HG03342 (cell line): Measurements from ENCODE around the gene SLAMF1.
"Not testable (repeated sequence)": the region's sequence is repeated elsewhere in the genome, so short reads cannot be mapped to it uniquely, and the experiment has no call there.

Experiments used
- ATAC-seq: cut with Tn5 transposase; IDR thresholded peaks from one replicate; pipeline ENCODE4 v1.9.1; 2021; ENCODE audit warnings: mild to moderate bottlenecking, moderate library complexity; ENCODE audit not compliant: unreplicated experiment

Gene SLAMF1

DNA sequence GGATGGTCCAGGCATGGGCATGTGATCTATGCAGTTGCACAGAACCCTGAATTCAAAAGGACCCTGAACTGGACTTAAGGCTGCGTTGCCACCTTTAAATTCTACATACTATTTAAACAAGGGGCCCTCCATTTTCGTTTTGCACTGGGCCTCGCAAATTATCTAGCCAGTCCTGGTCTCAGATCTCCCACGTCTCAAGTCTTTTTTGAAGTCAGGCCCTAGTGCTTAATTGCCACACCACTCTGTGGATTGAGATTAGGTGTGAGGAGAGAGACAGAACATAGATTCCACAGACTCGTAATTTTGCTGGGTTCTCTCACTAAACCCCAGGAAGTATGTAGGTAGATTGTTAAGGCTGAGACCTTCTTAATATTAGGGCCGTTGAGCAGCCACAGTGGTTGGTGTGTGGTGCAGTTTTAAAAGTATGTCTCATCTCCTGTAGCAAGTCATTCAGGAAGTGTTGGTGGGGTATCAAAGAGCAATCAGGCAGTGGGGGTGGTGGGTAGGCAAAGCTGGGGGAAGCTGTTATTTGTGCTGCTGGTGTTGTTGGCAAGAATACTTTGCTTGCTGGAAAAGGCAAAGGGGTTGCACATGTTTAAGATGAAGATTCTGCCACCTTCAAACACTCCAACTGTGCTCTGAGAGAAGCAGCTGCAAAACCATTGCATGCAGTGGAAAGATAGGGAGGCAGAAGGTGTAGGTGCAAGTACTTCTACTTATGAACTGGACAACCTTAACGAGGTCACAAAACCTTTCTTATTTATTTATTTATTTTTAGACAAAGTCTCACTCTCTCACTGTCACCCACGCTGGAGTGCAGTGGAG lies 78.8 kb downstream of the SLAMF1 start:
- ATAC-seq = no peak

DNA sequence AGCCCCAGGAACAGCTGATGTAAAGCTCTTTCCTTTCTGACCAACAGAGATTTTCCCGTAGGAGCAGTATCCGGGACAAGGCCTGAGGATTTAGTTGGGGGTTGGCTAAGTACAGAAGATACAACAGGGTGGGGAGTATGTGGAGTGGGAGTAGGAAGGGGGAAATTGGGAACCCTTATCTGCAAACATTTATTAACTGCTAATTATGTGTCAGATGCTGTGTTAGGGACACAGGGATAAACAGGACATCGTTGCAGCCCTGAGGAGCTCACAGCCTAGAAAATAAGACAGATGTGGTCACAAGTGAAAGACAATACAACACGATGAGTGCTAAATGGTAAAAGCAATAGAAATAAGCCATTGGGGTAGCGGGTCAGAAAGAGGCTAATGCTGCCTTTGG lies 79.5 kb downstream of the SLAMF1 start:
- ATAC-seq = no peak

DNA sequence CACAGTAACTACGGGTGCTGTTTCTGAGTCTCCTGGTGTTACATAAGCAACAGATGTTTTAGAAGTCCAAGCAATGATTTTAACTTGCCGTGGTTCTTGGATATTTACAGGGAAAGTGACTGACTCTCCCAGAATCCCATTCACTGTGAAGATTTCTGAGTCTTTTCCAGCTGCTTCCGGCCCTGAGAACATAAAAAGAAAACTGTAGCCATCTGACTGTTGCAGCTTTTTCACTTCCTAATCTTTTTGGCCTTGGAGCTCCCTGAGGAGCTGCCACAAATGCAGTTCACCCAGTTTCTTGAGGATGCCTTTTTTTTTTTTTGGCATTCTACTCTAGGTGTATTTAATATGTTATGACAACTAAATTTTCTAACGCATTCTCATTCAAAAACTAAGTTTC lies 81.3 kb downstream of the SLAMF1 start:
- ATAC-seq = no peak

DNA sequence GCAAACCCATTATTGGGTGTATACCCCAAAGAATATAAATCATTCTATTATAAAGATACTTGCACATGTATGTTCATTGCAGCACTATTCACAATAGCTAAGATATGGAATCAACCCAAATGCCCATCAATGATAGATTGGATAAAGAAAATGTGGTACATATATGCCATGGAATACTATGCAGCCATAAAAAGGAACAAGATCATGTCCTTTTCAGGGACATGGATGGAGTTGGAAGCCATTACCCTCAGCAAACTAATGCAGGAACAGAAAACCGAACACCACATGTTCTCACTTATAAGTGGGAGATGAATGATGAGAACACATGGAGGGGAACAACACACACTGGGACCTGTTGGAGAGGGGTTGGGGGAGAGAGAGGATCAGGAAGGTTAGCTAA lies 83.6 kb downstream of the SLAMF1 start:
- not testable (repeated sequence) for ATAC-seq

DNA sequence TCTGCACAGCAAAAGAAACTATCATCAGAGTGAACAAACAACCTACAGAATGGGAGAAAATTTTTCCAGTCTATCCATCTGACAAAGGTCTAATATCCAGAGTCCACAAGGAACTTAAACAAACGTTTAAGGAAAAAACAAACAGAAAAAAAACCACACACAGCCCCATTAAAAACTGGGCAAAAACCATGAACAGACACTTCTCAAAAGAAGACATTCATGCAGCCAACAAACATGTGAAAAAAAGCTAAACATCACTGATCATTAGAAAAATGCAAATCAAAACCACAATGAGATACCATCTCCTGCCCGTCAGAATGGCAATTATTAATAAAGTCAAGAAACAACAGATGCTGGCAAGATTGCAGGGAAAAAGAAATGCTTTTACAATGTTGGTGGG lies 84.1 kb downstream of the SLAMF1 start:
- not testable (repeated sequence) for ATAC-seq

DNA sequence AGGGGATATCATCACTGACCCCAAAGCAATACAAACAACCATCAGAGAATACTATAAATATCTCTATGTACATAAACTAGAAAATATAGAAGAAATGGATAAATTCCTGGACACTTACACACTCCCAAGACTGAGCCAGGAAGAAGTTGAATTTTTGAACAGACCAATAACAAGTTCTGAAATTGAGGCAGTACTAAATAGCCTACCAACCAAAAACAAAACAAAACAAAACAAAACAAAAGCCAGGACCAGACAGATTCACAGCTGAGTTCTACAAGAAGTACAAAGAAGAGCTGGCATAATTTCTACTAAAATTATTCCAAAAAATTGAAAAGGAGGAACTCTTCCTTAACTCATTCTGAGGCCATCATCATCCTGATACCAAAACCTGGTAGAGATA lies 86.0 kb downstream of the SLAMF1 start:
- ATAC-seq = no peak

DNA sequence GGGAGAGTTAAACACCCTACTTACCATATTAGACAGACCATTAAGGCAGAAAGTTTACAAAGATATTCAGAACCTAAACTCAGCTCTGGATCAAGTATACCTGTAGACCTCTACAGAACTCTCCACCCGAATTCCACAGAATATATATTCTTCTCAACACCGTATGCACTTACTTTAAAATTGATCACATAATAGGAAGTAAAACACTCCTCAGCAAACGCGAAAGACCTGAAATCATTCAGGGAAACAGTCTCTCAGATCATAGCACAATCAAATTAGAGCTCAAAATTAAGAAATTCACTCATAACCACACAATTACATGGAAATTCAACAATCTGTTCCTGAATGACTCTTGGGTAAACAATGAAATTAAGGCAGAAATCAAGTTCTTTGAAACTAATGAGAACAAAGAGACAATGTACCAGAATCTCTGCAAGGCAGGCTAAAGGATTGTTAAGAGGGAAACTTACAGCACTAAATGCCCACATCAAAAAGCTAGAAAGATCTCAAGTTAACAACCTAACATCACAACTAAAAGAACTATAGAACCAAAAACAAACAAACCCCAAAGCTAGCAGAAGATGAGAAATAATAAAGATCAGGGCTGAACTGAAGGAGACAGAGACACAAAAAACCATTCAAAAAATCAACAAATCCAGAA lies 86.7 kb downstream of the SLAMF1 start:
- no peak for ATAC-seq

DNA sequence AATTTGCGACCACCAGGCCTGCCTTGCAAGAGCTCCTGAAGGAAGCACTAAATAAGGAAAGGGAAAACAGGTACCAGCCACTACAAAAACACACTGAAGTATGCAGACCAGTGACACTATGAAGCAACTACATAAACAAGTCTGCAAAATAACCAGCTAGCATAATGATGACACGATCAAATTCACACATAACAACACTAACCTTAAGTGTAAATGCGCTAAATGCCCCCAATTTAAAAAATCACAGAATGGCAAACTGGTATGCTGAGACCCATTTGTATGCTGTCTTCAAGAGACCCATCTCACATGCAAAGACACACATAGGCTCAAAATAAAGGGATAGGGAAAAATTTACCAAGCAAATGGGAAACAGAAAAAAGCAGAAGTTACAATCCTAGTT lies 87.4 kb downstream of the SLAMF1 start:
- not testable (repeated sequence) for ATAC-seq

DNA sequence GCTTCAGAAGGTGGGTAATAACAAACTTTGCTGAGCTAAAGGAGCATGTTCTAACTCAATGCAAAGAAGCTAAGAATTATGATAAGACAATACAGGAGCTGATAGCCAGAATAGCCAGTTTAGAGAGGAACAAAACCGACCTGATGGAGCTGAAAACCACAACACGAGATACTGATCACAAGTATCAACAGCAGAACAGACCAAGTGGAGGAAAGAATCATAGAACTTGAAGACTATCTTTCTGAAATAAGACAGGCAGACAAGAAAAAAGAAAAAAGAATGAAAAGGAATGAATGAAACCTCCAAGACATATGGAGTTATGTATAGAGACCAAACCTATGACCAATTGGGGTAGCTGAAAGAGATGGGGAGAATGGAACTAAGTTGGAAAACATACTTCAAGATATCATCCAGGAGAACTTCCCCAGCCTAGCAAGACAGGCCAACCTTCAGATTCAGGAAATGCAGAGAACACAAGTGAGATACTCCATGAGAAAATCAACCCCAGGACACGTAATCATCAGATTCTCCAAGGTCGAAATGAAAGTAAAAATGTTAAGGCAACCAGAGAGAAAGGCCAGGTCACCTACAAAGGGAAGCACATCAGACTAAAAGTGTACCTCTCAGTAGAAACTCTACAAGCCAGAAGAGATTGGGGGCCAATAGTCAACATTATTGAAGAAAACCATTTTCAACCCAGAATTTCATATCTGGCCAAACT lies 88.0 kb downstream of the SLAMF1 start:
- no peak for ATAC-seq
